ENCODE data around the gene PAFAH1B2.
"Not testable (repeated sequence)": the region's sequence is repeated elsewhere in the genome, so short reads cannot be mapped to it uniquely, and the experiment has no call there.

Gene PAFAH1B2

DNA sequence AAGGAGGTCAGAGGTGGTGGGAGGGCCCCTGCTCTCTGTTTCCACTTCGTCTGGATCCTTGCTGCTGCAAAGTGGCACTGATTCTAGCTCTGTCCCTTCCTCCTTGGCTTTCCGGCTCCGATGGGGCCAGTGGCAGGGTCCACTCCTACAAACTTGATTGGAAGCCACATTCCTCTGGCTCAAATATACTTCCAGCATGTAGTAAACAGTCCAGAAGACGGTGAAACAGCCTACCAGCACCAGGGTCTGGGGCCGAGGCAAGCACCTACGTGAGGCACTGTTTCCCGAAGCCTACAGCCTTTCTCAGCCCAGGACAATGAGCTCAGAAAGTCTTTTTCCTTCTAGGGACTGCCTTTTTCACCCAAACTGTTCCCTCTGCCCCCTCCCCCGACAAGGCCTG, 62.0 kb downstream of the PAFAH1B2 start:
- DNase-seq = not testable (repeated sequence)

DNA sequence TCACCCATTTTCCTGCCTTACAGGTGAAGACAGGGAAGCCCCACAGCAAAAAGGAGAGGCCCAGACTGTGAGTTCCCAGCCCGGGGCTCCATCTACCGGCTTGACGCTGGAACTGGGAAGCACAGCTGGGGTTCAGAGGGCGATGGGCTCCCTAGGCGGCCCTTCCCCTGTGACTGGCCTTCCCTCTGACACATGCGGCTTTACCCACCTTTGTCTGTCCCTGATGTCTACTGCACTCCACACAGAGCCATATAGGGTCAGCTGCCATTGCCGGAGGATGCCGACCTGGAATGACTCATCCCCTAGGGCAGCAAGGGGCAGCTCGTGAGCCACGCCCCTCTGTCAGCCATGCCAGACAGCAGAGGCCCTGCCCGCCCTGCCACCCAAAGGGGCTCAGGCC, 62.8 kb downstream of the PAFAH1B2 start:
- not testable (repeated sequence) for DNase-seq

DNA sequence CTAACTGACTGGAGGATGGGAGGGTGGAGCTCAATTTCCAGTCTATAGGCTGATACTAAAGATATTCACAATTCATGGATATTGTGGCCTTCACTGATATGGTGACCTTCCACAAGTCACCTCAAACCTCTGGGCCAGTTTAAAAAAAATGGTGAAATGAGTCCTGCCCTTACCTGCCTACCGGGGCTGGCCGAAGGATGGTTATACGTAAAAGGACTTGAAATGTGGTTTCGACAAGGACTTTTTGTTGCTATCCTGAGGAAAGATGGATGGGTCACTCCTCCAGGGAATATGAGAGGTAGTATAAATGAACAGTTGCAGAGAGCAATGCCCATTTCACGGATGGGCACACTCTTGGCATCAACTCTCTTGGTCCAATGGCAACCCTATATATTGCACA, 63.4 kb downstream of the PAFAH1B2 start:
- not testable (repeated sequence) for DNase-seq

DNA sequence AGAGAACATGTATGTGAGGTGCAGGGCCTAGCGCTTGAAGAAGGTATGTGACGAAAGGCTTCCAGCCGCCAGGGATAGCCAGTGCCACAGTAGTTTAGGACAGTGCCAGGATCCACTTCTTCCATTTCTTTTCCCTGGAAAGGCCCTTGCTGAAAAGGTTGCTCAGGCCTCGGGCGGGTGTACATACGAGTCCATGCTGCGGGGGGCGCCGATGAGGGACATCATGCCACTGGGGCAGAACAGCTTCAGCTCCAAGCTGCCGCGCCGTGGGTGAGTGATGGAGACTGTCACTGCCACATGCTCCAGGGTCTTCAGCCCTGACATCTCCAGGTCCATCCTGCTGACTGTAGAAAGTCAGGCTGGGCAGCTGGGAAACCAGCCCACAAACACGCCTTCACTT, 64.6 kb downstream of the PAFAH1B2 start:
- DNase-seq = not testable (repeated sequence)

DNA sequence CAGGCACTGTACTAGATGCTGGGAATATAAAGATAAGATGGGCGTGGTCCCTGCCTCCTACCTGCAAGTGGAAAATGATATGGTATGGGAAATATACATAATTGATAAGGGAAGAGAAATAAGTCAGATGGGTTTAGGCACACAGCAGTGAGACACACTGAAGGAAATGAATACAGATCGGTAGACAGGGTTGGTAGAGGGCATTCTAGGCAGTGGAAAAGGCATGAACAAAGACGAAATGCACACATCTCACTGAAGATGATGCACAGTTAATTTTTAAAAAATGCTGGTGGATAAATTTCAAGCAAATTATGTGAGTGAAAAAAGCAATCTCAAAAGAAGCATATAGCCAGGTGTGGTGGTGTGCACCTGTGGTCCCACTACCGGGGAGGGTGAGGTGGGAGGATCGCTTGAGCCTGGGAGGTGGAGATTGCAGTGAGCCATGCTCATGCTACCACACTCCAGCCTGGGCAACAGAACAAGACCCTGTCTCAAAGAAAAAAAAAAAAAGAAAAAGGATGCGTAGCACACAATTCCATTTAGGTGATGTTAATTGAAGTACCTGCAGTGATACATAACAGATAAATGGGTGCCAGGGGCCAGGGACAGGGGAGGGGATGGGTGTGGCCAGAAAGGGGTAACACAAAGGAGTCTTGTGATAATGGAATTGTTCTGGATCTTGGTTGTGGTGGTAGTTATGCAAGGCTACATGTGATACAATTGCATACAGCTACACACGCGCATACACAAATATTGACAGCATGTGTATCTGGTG, 65.5 kb downstream of the PAFAH1B2 start:
- not testable (repeated sequence) for DNase-seq

DNA sequence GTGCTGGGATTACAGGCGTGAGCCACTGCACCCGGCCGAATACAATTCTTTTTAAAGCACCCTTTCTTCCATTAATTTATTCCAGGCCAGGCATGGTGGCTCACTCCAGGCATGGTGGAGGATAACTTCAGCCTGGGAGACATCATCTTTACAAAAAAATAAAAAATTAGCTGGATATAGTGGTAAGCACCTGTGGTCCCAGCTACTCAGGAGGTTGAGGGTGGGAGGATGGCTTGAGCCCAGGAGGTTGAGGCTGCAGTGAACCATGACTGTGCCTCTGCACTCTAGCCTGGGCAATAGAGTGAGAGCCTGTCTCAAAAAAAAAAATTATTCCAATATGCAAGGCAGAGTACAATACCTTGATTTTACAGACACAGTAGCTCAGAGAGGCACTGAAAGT, 66.5 kb downstream of the PAFAH1B2 start:
- DNase-seq = no peak

DNA sequence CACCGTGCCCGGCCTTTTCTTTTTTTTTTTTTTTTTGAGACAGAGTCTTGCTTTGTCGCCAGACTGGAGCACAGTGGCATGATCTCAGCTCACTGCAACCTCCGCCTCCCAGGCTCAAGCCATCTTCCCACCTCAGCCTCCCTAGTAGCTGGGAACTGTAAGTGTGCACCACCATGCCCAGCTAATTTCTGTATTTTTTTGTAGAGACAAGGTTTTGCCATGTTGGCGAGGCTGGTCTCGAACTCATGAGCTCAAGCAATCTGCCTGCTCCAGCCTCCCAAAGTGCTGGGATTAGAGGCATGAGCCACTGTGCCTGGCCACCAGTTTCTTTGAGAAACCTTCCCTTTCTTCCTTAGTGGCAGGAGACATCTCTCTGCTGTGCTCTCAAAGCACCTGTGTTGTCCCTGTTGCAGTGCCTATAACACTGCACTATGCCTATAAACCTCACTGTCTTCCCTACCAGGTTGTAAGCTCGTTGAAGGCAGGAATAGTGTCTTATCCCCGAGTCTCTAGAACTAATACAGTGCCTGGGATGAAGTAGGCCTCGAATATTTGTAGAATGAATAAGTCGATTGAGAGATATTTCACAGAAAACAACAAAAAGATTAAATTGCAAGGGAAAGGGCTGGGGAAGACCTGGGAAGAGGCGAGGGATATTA, 68.7 kb downstream of the PAFAH1B2 start:
- no peak for DNase-seq

DNA sequence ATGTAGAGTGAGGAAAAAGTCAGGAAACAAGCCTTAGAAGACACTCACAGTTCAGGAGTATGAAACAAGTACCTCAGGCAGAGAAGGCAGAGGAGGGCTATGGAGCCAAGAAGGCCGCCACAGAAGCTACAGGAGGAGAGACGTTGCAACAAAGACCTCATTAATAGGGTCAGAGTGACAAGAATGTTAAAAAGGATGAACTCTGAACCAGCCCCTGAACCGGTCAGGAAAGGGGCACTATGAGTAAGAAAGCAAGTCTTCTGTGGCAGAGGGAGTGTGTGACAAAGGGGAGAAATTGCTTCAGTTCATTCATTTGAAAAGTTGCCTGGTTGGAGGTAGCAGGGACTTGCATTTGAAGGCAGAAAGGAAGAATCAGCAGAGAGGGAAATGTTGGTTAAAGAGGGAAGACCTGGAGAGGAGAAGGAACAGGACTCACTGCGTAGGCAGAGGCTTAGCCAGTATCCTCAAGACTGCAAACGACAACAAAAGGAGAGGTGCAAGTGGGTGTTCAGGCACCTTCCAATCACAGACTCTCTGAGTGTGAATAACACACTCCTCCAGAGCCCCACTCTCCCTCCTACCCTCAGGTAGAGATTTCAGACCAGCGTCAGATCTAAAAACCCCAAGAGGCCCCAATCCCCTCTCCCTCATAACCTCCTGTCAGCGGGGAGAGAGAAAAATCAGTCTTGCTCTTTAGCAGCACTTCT, 70.5 kb downstream of the PAFAH1B2 start:
- DNase-seq = no peak

DNA sequence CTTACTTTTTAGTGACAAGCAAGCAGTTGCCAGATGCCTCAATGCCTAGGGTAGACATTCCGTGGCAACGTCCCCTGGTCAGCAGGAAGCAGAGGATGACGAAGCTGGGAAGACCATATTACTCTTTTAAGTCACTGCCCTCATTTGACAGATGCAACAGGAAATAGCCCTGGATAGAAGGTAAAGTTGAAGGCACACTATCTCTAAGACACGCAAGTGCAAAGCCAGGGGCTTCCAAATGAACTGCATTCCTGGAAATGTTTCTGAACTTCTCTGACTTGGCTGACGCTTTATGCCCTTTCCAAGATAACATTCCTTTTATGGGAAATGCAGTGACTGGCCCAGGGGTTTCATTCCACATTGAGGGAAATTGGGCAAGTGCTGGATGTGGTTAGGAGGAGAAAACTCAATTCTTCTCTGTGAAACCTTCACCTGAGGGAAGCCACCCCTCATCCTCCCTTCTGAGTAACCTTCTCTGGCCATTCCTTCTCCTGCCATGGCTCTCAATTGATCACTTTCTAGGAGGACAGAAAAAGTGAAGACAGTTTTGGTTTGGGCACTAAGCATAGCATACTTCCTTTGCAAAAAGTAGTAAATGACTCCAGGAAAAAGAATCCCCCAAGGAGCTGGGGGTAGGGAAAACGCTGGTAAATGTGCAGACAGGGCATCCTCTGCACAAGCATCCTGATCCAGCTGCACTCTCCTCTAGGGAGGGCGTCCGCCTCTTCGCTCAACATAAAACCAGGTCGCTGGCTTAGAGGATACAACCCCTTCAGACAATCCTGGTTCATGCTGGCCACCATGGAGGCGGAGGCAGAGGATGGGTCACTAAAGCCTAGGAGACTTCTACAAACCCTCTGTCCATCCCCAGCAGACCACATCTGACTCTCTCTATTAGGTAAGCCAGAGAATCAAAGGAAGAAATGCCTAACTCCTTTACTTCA, 73.3 kb downstream of the PAFAH1B2 start:
- no peak for DNase-seq

DNA sequence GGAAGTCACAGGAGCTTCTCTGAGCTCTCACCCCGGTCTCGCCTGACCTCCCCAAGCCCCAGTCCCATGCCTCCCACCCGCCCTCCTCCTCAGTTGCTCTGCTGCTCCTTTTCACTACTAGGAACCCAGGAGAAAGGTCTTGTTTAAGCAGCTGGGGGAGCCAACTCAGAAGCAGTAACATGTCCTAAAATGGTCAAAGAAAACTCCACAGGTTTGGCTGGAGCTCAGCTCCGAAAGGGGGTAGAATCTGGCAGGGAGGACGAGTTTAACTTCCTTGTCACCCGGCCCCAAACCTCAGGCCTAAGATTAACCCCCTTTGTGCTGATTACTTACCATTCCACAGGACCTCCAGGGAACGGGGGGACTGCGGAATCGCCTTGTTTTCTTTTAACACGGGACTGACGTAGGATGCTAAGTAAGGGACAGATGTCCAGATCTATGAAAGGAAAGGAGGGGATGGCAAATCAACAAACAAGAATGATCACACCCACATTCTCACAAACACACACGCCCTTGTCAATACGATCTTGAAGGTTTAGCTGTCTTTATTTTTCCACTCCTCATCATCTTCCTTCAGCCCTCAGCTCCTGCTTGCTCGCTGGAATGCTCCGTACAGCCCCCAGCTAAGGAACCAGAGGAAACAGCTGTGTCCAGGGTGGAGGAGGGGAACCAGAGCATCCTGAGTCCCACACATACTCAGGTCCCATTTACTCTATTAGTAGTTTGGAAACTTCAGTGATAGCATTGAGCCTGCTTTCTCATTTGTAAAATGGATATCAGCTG, 74.2 kb downstream of the PAFAH1B2 start:
- no peak for DNase-seq

DNA sequence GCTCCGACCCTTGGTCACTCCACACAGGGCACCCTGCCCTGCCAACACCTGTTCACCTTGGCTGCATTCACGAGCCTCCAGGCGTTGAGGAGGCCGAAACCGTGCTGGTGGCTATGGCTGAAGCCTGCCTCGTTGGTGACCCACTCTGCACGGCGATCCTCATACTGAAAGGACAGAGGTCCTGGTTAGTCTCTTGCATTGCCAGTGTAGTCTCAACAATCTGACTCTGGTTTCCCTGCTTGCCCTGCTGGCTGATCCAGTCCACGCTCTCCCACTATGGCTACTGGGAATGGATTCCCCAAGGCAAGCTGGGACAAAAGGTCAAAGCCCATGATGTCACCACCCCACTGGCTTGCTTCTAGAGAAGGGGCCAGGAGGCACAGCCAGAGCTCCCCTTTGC, 74.9 kb downstream of the PAFAH1B2 start:
- DNase-seq = no peak

DNA sequence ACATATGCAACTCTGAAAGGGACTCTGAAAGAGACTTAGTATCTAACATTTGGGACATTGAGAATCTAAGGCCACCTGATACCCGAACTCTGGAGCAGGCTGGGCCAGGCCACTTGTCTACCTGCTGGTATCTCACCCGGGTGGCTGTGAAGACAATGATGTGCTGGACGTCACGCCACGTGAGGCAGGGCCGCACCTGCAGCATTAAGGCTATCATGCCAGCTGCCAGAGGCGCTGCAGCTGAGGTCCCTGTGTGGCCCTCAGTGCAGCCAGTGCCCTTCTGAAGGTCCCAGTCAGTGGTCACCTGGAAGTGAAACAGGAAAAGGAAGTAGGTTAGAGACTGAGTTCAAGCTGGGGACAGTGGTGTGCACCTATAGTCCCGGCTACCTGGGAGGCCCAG, 75.4 kb downstream of the PAFAH1B2 start:
- no peak for DNase-seq

DNA sequence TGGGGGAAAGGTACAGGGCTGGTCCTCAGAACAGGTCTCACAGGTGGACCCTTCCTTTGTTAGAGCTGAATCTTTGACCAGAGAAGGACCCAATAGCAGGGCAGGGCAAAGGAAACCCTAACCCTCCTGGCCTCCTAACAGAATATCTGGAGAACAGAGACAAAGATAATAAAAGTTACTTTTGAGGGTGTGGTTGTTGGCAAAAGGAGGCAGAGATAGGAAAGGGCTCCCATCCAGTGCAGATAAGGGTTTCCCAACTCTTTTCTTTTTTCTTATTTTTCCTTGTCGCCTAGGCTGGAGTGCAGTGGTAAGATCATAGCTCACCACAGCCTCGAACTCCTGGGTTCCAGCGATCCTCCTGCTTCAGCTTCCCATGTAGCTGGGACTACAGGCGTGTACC, 75.9 kb downstream of the PAFAH1B2 start:
- DNase-seq = no peak

DNA sequence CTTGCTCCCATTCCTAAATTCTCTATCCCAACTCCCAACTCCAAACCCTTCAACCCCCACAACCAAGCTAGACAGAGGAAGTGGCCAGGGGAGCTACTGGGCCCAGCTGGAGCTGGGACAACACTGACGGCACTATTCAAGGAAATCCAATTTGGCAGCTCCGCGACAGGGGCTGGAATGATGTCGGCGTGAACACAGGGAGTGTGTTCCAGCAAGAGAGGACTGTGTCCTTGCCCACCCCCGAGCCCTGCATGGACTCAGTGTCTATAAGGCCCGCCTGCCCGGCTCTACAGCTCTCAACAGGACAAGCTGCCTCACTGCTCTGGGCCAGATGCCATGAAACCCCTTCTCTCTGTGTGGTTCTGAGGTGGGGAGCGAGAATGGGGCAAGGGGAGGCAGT, 76.5 kb downstream of the PAFAH1B2 start:
- no peak for DNase-seq

DNA sequence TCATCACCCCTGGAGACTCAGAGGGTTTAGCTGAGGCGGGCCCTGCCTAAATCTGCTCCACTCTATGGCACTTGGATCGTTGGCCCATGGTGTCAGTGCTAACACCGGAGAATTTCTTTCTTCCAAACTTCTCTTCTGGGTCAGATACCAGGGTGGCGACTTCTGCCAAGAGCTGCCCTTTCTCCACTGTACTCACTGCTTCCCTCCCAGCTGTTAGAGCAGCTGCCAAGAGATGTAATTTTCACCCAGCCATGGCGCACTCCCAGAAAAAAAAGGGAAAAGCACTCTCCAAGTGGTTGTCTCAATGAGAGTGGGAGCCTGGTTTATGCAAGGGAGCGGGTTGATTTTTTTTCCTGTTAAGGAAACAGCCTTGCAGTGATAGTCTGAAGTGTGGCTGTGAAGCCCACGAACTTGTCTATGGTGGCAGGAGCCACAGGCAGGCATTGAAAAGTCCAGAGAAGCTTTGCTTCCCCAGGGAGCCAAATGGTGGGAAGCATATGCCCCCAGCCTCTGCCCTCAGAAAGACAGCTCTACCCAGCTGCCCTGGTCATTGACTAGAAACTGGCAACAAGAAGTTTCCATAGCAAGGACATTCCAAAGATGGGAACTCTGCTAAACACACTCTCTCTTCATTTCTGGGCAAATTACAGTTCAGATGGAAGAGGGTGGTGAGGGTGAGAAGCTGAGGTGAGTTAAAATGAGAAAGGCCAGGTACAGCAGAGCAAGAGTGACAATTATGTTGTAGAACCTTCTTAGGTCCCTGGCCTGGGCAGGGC, 77.1 kb downstream of the PAFAH1B2 start:
- no peak for DNase-seq

DNA sequence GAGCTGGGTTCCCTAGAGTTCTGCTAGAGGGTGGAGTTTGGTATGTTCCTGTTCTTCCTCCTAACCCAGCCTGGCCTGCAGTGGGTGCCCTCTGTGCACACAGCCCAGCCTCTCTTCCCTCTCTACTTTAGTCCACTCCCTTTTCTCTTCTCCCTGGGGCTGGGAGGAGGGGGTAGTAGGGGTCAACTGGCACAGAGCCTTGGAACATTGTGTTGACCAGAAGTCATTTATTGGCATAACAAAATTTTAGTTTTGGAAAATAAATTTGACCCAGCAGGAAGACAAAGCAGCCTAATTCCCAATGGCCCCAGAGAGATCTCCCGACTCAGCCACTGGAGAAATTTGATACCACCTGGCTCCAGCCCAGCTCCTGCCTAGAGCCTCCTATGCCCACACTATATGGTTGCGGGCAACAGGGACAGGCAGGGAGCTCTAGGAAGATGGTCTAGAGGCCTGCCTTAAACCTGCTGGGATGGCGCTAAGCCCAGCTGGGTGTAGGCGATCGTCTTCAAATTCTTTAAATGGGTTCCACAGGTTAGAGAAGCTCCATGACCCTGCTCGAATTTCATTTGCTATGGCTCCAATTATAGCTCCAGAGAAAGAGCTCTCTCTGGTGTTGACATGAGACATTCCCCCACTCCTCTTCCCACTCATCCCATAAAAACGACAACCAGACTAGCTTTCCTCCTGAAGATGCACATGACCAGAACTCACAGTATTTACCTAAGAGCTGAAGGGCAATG, 77.9 kb downstream of the PAFAH1B2 start:
- peak; percentile 29 for DNase-seq

DNA sequence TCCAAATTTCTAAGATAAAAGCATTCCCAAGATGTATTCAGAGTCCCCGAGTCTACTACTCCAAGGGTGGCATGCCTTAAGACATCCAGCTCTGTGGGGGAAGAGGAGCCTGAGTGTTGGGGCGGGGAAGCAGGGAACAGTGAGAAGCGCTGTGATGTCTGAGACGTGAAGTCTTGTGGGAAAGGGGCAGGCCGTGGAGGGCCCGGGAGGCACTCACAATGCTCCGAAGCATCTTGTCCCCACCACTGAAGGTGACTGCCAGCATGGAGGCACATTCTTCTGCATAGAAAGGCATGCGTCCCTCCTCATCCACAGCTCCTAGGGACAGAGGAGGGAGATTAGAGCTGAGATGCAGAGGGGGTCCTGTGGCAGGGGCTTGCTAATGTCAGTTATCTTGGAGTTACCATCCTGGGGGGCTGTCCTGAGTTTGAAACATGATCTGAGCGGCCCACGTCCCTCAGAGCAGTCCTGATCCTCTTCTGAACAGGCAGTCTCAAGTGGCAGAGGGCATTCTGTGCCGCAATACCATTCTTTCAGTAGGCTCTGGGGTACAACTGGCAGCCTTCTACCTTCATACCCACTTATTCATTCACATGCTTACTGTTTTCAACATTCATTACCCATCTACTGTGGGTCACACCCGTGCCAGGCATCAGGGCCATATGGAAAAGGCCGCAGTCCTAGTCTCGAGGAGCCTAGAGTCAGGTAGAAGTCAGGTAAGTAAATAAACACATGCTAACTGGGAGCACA, 79.1 kb downstream of the PAFAH1B2 start:
- no peak for DNase-seq

DNA sequence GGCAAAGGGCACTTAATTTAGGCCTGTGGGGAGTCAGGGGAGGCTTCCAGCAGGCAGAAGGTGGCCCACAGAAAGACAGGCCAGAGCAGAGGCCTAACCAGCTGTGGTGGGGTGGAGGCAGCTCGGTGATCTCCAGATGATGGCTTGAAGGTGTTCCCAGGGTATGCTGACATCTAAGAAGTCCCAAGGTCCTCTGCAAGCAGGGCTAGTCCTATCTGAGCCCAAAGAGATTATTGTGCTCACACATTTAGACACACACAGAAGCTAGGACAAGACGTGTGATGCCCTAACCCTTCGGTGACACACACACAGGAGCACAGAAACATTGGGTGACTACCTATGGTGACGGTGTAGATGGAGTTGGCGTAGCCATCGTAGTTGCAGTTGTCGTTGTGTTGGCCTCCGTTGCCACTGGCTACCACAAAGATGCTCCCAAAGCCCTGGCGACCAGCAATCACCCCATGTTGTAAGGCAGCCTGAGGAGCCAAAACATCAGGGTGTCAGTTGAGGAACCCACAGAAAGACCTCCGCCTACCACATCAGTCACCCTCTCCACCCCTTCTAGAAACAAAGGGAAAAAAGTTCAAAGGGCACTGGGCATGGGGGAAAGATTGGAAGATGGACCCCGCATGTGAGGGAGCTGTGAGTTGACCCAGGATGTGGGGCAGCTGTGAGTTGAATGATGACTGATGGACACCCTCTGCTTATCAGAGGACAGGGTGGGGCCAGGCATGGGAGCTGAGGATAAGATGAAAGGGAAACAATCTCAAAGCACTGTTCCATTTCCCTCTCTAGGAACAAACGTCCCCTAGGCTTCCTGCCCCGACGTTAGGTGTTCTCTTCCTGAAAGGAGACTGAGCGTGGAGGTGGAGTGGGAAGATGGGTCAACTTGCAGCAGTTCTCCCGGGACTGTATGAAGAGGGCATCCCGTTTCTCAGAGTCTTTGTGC, 79.9 kb downstream of the PAFAH1B2 start:
- no peak for DNase-seq
